GM12873 (cell line): Measurements from ENCODE around the gene ASPHD1.
A peak's percentile ranks its signal among the peaks of the same experiment; 100 is the strongest.

ENCODE experiments used
- TF ChIP-seq, protein P1 (sequence below): IDR thresholded peaks from 2 replicates; pipeline ENCODE4 v1.5.1; 2012; ENCODE audit warnings: low read depth, mild to moderate bottlenecking, moderate library complexity, low read length, control low read depth; ENCODE audit not compliant: insufficient read depth; ENCODE audit errors: missing control alignments

ASPHD1 gene

DNA sequence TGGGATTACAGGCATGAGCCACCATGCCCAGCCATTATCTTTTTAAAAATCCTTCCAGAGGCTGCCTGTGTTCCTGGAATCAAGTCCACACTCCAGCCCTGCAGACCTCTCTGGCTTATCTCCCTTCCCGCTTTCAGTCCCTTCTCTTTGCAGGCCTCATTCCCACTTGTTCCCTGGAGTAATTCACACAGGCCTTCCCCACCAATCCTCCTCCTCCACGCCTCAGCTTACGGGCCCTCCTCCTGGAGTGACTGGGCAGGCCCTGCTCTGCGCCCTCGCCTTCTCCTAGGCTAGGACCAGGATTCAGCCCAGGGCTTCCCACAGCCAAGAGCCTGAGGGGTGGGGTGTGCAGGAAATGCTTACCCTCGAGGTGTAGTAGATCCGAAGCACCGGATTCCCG is 40.1 kb upstream of the ASPHD1 start:
- TF ChIP-seq, protein P1, sequence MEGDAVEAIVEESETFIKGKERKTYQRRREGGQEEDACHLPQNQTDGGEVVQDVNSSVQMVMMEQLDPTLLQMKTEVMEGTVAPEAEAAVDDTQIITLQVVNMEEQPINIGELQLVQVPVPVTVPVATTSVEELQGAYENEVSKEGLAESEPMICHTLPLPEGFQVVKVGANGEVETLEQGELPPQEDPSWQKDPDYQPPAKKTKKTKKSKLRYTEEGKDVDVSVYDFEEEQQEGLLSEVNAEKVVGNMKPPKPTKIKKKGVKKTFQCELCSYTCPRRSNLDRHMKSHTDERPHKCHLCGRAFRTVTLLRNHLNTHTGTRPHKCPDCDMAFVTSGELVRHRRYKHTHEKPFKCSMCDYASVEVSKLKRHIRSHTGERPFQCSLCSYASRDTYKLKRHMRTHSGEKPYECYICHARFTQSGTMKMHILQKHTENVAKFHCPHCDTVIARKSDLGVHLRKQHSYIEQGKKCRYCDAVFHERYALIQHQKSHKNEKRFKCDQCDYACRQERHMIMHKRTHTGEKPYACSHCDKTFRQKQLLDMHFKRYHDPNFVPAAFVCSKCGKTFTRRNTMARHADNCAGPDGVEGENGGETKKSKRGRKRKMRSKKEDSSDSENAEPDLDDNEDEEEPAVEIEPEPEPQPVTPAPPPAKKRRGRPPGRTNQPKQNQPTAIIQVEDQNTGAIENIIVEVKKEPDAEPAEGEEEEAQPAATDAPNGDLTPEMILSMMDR, result no peak

DNA sequence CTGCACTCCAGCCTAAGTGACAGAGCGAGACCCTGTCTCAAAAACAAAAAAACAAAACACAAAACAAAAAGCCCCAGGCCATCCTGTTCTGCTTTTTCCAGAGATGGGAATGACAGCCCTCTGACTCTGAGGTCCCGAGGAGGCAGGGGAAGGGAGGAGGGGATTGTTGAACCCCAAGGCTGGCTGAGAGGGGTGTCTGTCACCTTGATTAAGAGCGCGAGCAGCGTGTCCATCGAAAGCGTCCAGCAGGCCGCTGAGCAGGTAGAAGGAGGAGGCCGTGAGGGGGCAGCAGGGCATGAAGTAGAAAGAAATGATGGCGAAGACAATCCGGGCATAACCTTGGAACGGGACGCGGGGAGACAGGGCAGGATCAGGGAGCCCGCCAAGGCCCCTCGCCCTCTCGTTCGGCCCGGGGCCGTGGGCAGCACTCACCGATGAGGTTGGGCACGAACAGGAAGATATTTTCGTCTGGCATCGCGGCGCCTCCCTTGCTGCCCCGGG is 37.9 kb upstream of the ASPHD1 start:
- TF ChIP-seq, protein P1, result no peak

DNA sequence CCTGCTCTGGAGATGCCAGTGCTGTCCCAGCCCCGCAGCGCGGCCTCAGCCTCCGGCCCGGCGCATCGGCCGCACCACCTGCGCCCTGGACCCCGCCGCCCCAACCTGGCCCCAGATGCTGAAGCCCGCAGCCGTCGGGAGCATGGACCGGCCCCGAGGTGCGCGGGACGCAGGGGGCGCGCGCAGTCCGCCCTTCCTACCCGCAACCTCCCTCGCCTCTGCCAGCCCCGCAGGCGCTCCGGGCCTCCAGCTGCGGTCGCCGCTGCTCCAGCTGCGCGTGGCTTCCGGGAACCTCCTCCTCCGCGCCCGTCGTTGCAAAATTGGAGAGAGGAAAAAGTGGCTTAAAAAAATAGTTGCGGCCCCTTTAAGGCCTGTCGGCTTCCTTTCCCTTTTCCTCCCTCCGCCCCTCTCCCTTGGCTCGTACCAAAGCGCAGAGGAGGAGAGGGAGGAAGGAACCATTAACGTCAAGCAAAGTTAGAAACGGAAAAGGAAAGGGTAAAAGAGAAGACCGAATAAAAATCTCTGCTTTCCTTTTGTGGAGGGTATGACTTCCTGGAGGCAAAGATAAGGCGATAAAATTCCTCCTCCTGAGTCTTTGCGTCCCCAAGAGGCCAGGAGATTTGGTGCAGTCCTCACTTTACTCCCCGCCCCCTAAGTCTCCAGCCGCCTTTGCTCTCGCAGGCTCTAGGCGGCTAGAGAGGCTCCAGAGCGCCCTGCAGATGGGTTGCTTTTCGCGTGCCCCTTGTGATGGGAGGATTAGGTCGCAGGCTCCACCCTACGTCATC is 37.2 kb upstream of the ASPHD1 start, which contains the start of gene CDIPT:
TSS of gene CDIPT (minus strand) at position 343 of the 785 bp plus-strand sequence. CDS start 369 bp downstream, outside the sequence.
- TF ChIP-seq, protein P1, result peak; percentile 84

DNA sequence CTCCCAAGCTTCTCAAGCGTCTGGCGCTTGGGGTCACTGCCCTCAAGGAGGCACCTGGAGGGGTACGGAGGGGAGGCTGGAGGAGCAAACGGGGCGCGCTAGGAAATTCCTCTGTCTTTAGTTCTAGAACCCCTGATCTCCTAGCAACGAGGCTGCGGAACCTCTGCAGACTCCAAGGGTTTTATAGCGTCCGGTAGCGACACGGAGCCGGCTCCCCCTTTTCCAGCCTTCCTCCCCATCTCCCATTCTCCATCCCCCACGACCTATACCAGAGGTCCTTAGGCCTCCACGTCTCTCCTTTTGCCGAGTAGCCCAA is 36.7 kb upstream of the ASPHD1 start:
- TF ChIP-seq, protein P1, result no peak

DNA sequence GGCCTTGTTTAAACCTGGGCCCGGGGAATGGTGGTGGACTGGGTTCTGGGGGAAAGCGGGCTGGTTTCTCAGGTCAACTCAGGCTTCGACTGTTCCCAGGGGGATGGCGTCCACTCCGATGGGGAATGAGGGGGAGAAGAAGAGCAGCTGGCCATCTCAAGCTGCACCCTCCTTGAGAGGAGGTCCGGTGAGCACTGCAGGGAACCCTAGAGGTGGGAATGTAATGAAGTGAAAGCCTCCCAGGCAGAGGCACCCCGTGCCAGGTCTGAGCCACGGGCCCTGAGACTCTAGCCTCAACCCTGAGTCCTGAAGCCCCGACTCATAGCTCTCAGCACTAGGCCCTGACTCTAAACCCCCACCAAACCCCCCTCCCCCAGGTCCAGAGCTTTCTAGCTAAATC is 36.1 kb upstream of the ASPHD1 start:
- TF ChIP-seq, protein P1, result no peak

DNA sequence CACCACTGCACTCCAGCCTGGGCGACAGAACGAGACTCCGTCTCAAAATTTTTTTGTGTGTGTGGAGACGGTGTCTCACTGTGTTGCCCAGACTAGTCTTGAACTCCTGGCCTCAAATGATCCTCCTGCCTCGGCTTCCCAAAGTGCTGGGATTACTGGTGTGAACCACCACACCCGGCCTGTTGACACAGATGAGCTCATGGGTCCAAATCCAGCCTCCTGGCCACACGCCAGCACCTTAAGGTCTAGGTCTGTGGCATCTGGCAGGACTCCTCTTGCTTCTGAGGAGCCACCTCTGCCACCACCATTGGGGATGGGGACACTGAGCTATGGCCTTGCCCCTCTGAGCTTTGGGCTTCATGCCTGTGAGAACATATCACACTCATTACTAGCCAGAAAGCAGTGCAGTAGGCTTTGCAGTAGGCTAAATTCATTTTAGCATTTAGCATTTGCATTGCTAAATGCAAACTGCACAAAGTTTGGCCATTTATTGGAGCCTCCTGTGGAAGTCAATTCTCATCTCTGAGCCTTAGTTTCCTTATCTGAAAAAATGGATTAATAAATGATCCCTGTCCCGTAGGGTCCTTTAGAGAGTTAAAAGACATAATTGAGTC is 31.8 kb upstream of the ASPHD1 start:
- TF ChIP-seq, protein P1, result no peak

DNA sequence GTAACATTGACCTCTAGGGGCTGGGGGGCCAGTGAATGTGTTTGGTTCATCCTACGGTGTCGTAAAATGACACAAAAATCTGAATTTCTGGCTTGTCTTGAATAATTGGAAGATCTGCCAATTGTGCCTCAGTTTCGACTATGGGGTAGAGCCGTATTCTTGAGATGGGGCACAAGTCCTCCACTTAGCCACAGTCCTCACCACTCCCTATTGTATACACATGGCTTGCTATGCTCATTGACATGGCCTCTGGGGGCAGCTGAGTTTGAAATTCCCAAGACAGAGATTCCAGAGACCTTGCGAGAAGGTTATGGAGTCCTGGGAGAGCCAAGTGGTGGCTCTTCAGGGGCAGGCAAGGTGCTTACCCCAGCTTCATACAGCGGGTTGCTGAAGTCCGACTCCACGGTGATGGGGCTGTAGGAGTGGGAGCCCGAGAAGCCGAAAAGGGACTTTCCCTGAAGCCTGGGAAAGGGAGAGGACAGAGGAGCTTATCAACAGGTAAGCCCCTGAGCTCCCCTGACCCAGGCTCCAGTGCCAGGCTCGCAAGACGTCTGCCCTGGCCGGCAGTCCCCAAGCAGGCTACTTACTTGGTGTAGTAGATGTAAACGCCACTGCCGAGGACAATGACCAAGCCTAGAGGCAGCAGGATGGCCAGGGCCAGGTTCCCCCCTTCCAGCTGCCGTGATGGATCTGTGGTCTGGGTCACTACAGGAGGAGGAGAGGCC is 28.3 kb upstream of the ASPHD1 start:
- TF ChIP-seq, protein P1, result no peak
